H1 (cell line): Measurements from ENCODE around the gene YARS1. TPM values are rescaled to one million over a fixed set of nuclear protein-coding genes. Genes with fewer than 3 reads are reported as not detected.

Experiments
- CTCF ChIA-PET: fragments of 300-600 bp; sonication (Branson Sonifier 250); formaldehyde crosslinking; loops from one replicate; lab custom pipeline; 2021; ENCODE audit not compliant: partially characterized antibody; lab: Charles Lee
- POLR2A ChIA-PET: fragments of 300-600 bp; sonication (Branson Sonifier 250); formaldehyde crosslinking; loops from one replicate; lab custom pipeline; 2021; ENCODE audit warnings: inconsistent platforms; ENCODE audit not compliant: partially characterized antibody; lab: Charles Lee
- DNase-seq, 2 experiments: peaks; one replicate each; pipeline versions ENCODE4 v3.0.0 to v3.0.0-alpha.2; 2010 to 2022; ENCODE audit warnings: low spot score in 2 of 2, low read depth in 1 of 2, mixed read lengths in 1 of 2
- FAIRE-seq: peaks from 2 replicates; lab custom pipeline; 2011; peaks lifted over from hg19 to GRCh38; lab: Jason Lieb, UNC
- H2AFZ ChIP-seq: 2 replicates; pipeline ENCODE4 v1.8.1; 2012; ENCODE audit warnings: low read length, inconsistent platforms
- H2AK5ac ChIP-seq: 2 replicates; pipeline ENCODE4 v1.6.1; 2013; ENCODE audit warnings: low read depth, low read length
- H2BK120ac ChIP-seq: replicated peaks from 2 replicates; pipeline ENCODE3; 2013; ENCODE audit warnings: low read depth, low read length, inconsistent platforms
- H2BK12ac ChIP-seq: 2 replicates; pipeline ENCODE4 v1.6.1; 2013; ENCODE audit warnings: low read depth, low read length
- H2BK15ac ChIP-seq: 2 replicates; pipeline ENCODE4 v1.6.1; 2013; ENCODE audit warnings: low read length
- H2BK20ac ChIP-seq: 2 replicates; pipeline ENCODE4 v1.6.1; 2013; ENCODE audit warnings: low read length
- H2BK5ac ChIP-seq: 2 replicates; pipeline ENCODE4 v1.6.1; 2013; ENCODE audit warnings: low read depth, low read length
- H3K14ac ChIP-seq: 2 replicates; pipeline ENCODE4 v1.6.1; 2013; ENCODE audit warnings: inconsistent platforms; ENCODE audit not compliant: insufficient read length
- H3K18ac ChIP-seq: 2 replicates; pipeline ENCODE4 v1.6.1; 2013; ENCODE audit warnings: low read length; ENCODE audit errors: extremely low read depth
- H3K23ac ChIP-seq: 2 replicates; pipeline ENCODE4 v1.6.1; 2013; ENCODE audit warnings: inconsistent platforms; ENCODE audit not compliant: insufficient read length
- H3K23me2 ChIP-seq: 2 replicates; pipeline ENCODE4 v1.6.1; 2013; ENCODE audit warnings: low read depth, low read length
- H3K27ac ChIP-seq: 2 replicates; pipeline ENCODE4 v1.6.1; 2011; ENCODE audit warnings: low read depth, low read length, inconsistent platforms
- H3K27me3 ChIP-seq, 4 experiments: replicated peaks in 1 of 4; 1 replicate in 1 of 4; 2 replicates in 3 of 4; pipeline versions ENCODE4 v1.6.1 to v1.8.1; 2011 to 2013; ENCODE audit warnings: low read length in 3 of 4, mild to moderate bottlenecking in 3 of 4, inconsistent platforms in 2 of 4, mixed read lengths in 2 of 4, moderate library complexity in 1 of 4; ENCODE audit not compliant: control insufficient read depth in 3 of 4, insufficient read depth in 3 of 4; ENCODE audit errors: extremely low read depth in 1 of 4
- H3K36me3 ChIP-seq, 4 experiments: 2 replicates each; pipeline versions ENCODE4 v1.6.1 to v1.8.1; 2011 to 2013; ENCODE audit warnings: mild to moderate bottlenecking in 4 of 4, low read length in 3 of 4, moderate library complexity in 2 of 4, control low read depth in 1 of 4, inconsistent platforms in 1 of 4; ENCODE audit not compliant: insufficient read depth in 4 of 4, control insufficient read depth in 2 of 4
- H3K4ac ChIP-seq: replicated peaks from 2 replicates; pipeline ENCODE3; 2013; ENCODE audit warnings: low read length, low read depth, mixed read lengths, inconsistent platforms; ENCODE audit not compliant: insufficient read length
- H3K4me1 ChIP-seq, 4 experiments: replicated peaks in 1 of 4; 1 replicate in 1 of 4; 2 replicates in 3 of 4; pipeline versions ENCODE4 v1.6.1 to v1.8.1; 2011 to 2013; ENCODE audit warnings: low read length in 3 of 4, inconsistent platforms in 2 of 4, mixed read lengths in 1 of 4; ENCODE audit not compliant: insufficient read depth in 4 of 4, control insufficient read depth in 3 of 4
- H3K4me2 ChIP-seq, 2 experiments: 2 replicates each; pipeline versions ENCODE4 v1.6.1 to v1.8.1; 2011 to 2013; ENCODE audit warnings: low read depth in 2 of 2, low read length in 2 of 2, control low read depth in 1 of 2, inconsistent platforms in 1 of 2, mild to moderate bottlenecking in 1 of 2; ENCODE audit not compliant: insufficient read depth in 1 of 2
- H3K4me3 ChIP-seq, 4 experiments: fragments of 200-600, 300-600 bp in 1 of 4; sonication (generic), shearing (Covaris generic), sonication (Bioruptor Twin) in 1 of 4; 2 replicates each; pipeline versions ENCODE4 v1.5.1 to v1.8.1; 2011 to 2016; ENCODE audit warnings: low read length in 4 of 4, low read depth in 3 of 4, control low read depth in 2 of 4, inconsistent platforms in 2 of 4, mild to moderate bottlenecking in 2 of 4, mixed read lengths in 1 of 4, moderate library complexity in 1 of 4; ENCODE audit not compliant: insufficient read depth in 2 of 4; ENCODE audit errors: extremely low read depth in 1 of 4
- H3K56ac ChIP-seq: replicated peaks from 2 replicates; pipeline ENCODE3; 2013; ENCODE audit warnings: low read depth, mild to moderate bottlenecking, mixed read lengths, low read length, inconsistent platforms; ENCODE audit not compliant: insufficient read length
- H3K79me1 ChIP-seq: 2 replicates; pipeline ENCODE4 v1.6.1; 2013; ENCODE audit warnings: low read depth, low read length, control low read depth
- H3K79me2 ChIP-seq, 2 experiments: 2 replicates each; pipeline versions ENCODE4 v1.6.1 to v1.8.1; 2012 to 2013; ENCODE audit warnings: low read length in 2 of 2, mild to moderate bottlenecking in 2 of 2, inconsistent platforms in 1 of 2; ENCODE audit not compliant: insufficient read depth in 2 of 2, control insufficient read depth in 1 of 2
- H3K9ac ChIP-seq, 4 experiments: replicated peaks in 1 of 4; 1 replicate in 1 of 4; 2 replicates in 3 of 4; pipeline versions ENCODE4 v1.6.1 to v1.8.1; 2011 to 2013; ENCODE audit warnings: low read depth in 3 of 4, low read length in 3 of 4, control low read depth in 2 of 4, mild to moderate bottlenecking in 2 of 4, moderate library complexity in 2 of 4, inconsistent platforms in 1 of 4; ENCODE audit errors: extremely low read depth in 1 of 4
- H3K9me3 ChIP-seq, 2 experiments: 2 replicates each; pipeline versions ENCODE4 v1.6.1 to v1.8.1; 2012 to 2013; ENCODE audit warnings: mild to moderate bottlenecking in 2 of 2, moderate library complexity in 2 of 2, control low read depth in 1 of 2, inconsistent platforms in 1 of 2, low read depth in 1 of 2, low read length in 1 of 2, mixed read lengths in 1 of 2; ENCODE audit not compliant: insufficient read depth in 2 of 2
- H4K20me1 ChIP-seq, 2 experiments: replicated peaks in 1 of 2; 2 replicates each; pipeline versions ENCODE3 to v1.8.1; 2011 to 2013; ENCODE audit warnings: inconsistent platforms in 2 of 2, low read length in 2 of 2, mild to moderate bottlenecking in 1 of 2; ENCODE audit not compliant: insufficient read depth in 2 of 2, control insufficient read depth in 1 of 2
- H4K5ac ChIP-seq: 2 replicates; pipeline ENCODE4 v1.6.1; 2013; ENCODE audit warnings: low read length, low read depth, mixed read lengths, inconsistent platforms; ENCODE audit not compliant: insufficient read length
- H4K8ac ChIP-seq: 2 replicates; pipeline ENCODE4 v1.8.0; 2013; ENCODE audit warnings: mild to moderate bottlenecking, moderate library complexity, low read length, inconsistent platforms; ENCODE audit not compliant: insufficient read depth; ENCODE audit errors: extremely low read depth
- H4K91ac ChIP-seq: replicated peaks from 2 replicates; pipeline ENCODE3; 2013; ENCODE audit warnings: low read length, mixed read lengths, inconsistent platforms; ENCODE audit not compliant: insufficient read length
- BACH1 ChIP-seq: IDR thresholded peaks from 2 replicates; pipeline ENCODE4 v1.6.1; 2012; ENCODE audit warnings: low read length, improper control_type of control experiment
- CBX5 ChIP-seq: fragments of 300-800, 300-1000 bp; sonication (generic); IDR thresholded peaks from 2 replicates; pipeline ENCODE4 v1.7.1; 2016; ENCODE audit warnings: antibody characterized with exemption, low read length, low read depth
- CTBP2 ChIP-seq: IDR thresholded peaks from 2 replicates; pipeline ENCODE4 v1.7.0; 2011; ENCODE audit warnings: borderline replicate concordance, mild to moderate bottlenecking, moderate library complexity, mixed read lengths, low read length; ENCODE audit not compliant: insufficient read depth, insufficient read length
- EZH2 ChIP-seq: fragments of 200-600 bp; sonication (generic); IDR thresholded peaks from 2 replicates; pipeline ENCODE4 v1.7.1; 2012; ENCODE audit warnings: low read depth, mild to moderate bottlenecking, moderate library complexity, low read length, inconsistent platforms; ENCODE audit not compliant: severe bottlenecking
- JUN ChIP-seq: IDR thresholded peaks from 2 replicates; pipeline ENCODE4 v1.6.1; 2011; ENCODE audit warnings: low read depth, mild to moderate bottlenecking, improper control_type of control experiment, low read length
- KDM1A ChIP-seq: fragments of 200-600, 300-600 bp; sonication (generic); IDR thresholded peaks from 2 replicates; pipeline ENCODE4 v1.7.1; 2016; ENCODE audit warnings: mild to moderate bottlenecking, low read length, borderline replicate concordance
- KDM5A ChIP-seq: fragments of 200-600 bp; IDR thresholded peaks from 2 replicates; pipeline ENCODE4 v1.7.1; 2012; ENCODE audit warnings: mild to moderate bottlenecking, low read length, inconsistent platforms, mixed read lengths
- MAFK ChIP-seq: IDR thresholded peaks from 2 replicates; pipeline ENCODE4 v1.6.1; 2012; ENCODE audit warnings: low read depth, mild to moderate bottlenecking, improper control_type of control experiment, low read length
- MAX ChIP-seq: IDR thresholded peaks from 2 replicates; pipeline ENCODE4 v1.6.1; 2012; ENCODE audit warnings: inconsistent platforms
- NANOG ChIP-seq: IDR thresholded peaks from 2 replicates; pipeline ENCODE4 v1.6.1; 2011; ENCODE audit warnings: low read length, low read depth, mild to moderate bottlenecking, inconsistent platforms; ENCODE audit not compliant: insufficient read depth, poor library complexity, severe bottlenecking
- POLR2A ChIP-seq, 2 experiments: IDR thresholded peaks; 1 replicate in 1 of 2; 2 replicates in 1 of 2; pipeline ENCODE4 v1.6.1; 2011; ENCODE audit warnings: low read depth in 2 of 2, low read length in 2 of 2, mild to moderate bottlenecking in 2 of 2; ENCODE audit errors: control extremely low read depth in 1 of 2
- SIRT6 ChIP-seq: IDR thresholded peaks from one replicate; pipeline ENCODE4 v1.7.1; 2012; ENCODE audit warnings: low read length, inconsistent platforms
- YY1 ChIP-seq: IDR thresholded peaks from 2 replicates; pipeline ENCODE4 v1.6.1; 2011; ENCODE audit warnings: low read depth, mild to moderate bottlenecking, low read length
- WGBS, 2 experiments: shearing (Covaris generic) in 1 of 2; methylation state at CpG; one replicate each; pipeline versions ENCODE4 v1.1.6 to v1.1.7; 2013 to 2015; ENCODE audit warnings: low lambda C conversion rate in 2 of 2, mixed read lengths in 2 of 2, inconsistent platforms in 1 of 2, low coverage in 1 of 2, missing lambda C conversion rate in 1 of 2; ENCODE audit not compliant: insufficient replicate concordance in 2 of 2, insufficient coverage in 1 of 2, insufficient read length in 1 of 2; ENCODE audit errors: extremely low coverage in 1 of 2, missing lambda C conversion rate in 1 of 2; 5-methylcytosine and 5-hydroxymethylcytosine counted together
- polyA plus RNA-seq, 7 experiments: library from polyadenylated mRNA; depleted of rRNA in 3 of 7; stranded (reverse) in 5 of 7; unstranded in 2 of 7; fragments of >200 nt in 5 of 7; fragments of 200-250 nt in 2 of 7; gene quantifications; 1 replicate in 5 of 7; 2 replicates in 1 of 7; 4 replicates in 1 of 7; pipeline versions ENCODE4 v1.2.1 to v1.2.3, GENCODE V29; 2011 to 2013; ENCODE audit warnings: missing spikeins in 2 of 7, mixed read lengths in 2 of 7
- total RNA-seq: library from RNA; stranded (reverse); fragmentation: NEBNext Ultra II Directional; extraction: Animal tissue kit (Norgen Biotek cat#: 25700); gene quantifications from 2 replicates; pipeline ENCODE4 v1.2.1, GENCODE V29; 2021

YARS1 gene
- total and polyA plus RNA-seq, 2 of the 8 experiments (the other 6 are each of a cell fraction or from before 2014, with no cell fraction given) = 47.1 to 226 TPM

GRCh38 chr1:32811917-32812316 lies 5.2 kb downstream of the YARS1 start:
- Histone ChIP-seq H4K91ac (no peak overlapping the region), H4K8ac (no peak overlapping the region), H2BK5ac (no peak overlapping the region), H3K79me2 (peaks cover 28 to 86% of the 10 kb centered on the region in 2 experiments), H3K79me1 (peaks cover 7% of the 10 kb centered on the region), H3K36me3 (peaks cover 13 to 48% (median 32%) of the 10 kb centered on the region in 4 experiments), H3K14ac (no peak overlapping the region), H3K23ac (no peak overlapping the region), H2BK15ac (no peak overlapping the region), H3K4me3 (0 out of 8 replicates have a peak overlapping the region, but pooled peaks of 1 of the 4 experiments have one; percentile 10), H2BK12ac (no peak overlapping the region), H3K18ac (no peak overlapping the region), H3K9me3 (no peaks in the 10 kb centered on the region; a peak in 1 of 4 replicates), H2AK5ac (no peak overlapping the region), H4K5ac (no peak overlapping the region), H3K27me3 (no peaks in the 10 kb centered on the region), H3K27ac (peak overlapping the region; percentile 12; the same call in 1 of the 2 replicates), H2BK120ac (no peak overlapping the region), H3K9ac (no peak overlapping the region), H4K20me1 (peaks cover 6 to 10% of the 10 kb centered on the region in 2 experiments), H3K4me2 (no peak overlapping the region), H3K4ac (no peak overlapping the region), H3K4me1 (peaks cover 4 to 11% (median 7%) of the 10 kb centered on the region in 4 experiments; a peak in 6 of 7 replicates), H3K56ac (no peak overlapping the region), H3K23me2 (no peaks in the 10 kb centered on the region; the same call in 1 of the 2 replicates), H2BK20ac (no peak overlapping the region), H2AFZ (no peak overlapping the region)
- FAIRE-seq = no peak
- WGBS, 2 experiments = 82% methylated on average over 3 of the region's 3 CpGs; no CpG with 5 or more reads in 1 of the 2 experiments
- POLR2A ChIA-PET = interaction anchor here (0.6 to 3.8 kb wide), 10 partner anchors 9 to 160 kb away, joined by 3 to 19 read pairs (median 6); no protein-coding TSS in a partner anchor
- CTCF ChIA-PET = no interaction called here
- no peak for DNase-seq
- TF ChIP-seq KDM5A (no peak), MAFK (no peak), CBX5 (no peak), NANOG (no peak), KDM1A (no peak), CTBP2 (no peak), SIRT6 (no peak), BACH1 (no peak), JUN (no peak), YY1 (no peak), EZH2 (no peak), MAX (no peak), POLR2A (IDR thresholded peaks at IDR 0.05; ENCODE audit: control extremely low read depth in 1 of 2, low read depth in 2 of 2, low read length in 2 of 2) (no peak)
